HEK293T (cell line): ENCODE measurements around the gene OTUD7B.

Experiments used
- CTCF ChIA-PET: fragments of 350-600 bp; formaldehyde crosslinking; extraction: SDS; loops from one replicate; lab custom pipeline; 2021; ENCODE audit warnings: antibody characterized with exemption, inconsistent platforms; lab: Yijun Ruan, JAX
- POLR2A ChIA-PET: fragments of 350-600 bp; formaldehyde crosslinking; extraction: SDS; loops from one replicate; lab custom pipeline; 2020; ENCODE audit warnings: antibody characterized with exemption, inconsistent platforms; lab: Yijun Ruan, JAX
- DNase-seq: peaks from one replicate; pipeline ENCODE4 v3.0.0; 2012; ENCODE audit warnings: mixed read lengths; ENCODE audit errors: extremely low spot score
- ARNT ChIP-seq: fragments of 450-650 bp; IDR thresholded peaks from 2 replicates; pipeline ENCODE4 v1.6.1; 2017; ENCODE audit warnings: mild to moderate bottlenecking
- BHLHE40 ChIP-seq: fragments of 450-650 bp; IDR thresholded peaks from 2 replicates; pipeline ENCODE4 v1.6.1; 2016; ENCODE audit warnings: mild to moderate bottlenecking, moderate library complexity, borderline replicate concordance
- CTBP1 ChIP-seq: fragments of 450-650 bp; IDR thresholded peaks from 2 replicates; pipeline ENCODE4 v1.6.1; 2016; ENCODE audit warnings: borderline replicate concordance
- ELF4 ChIP-seq: fragments of 450-650 bp; IDR thresholded peaks from 2 replicates; pipeline ENCODE4 v1.6.1; 2017; ENCODE audit warnings: antibody characterized with exemption
- FOXA1 ChIP-seq: fragments of 450-650 bp; IDR thresholded peaks from 2 replicates; pipeline ENCODE4 v1.6.1; 2016; ENCODE audit warnings: mild to moderate bottlenecking
- FOXK2 ChIP-seq: fragments of 450-650 bp; IDR thresholded peaks from 2 replicates; pipeline ENCODE4 v1.6.1; 2016; ENCODE audit warnings: mild to moderate bottlenecking
- FOXM1 ChIP-seq: fragments of 450-650 bp; IDR thresholded peaks from 2 replicates; pipeline ENCODE4 v1.6.1; 2017; ENCODE audit warnings: mild to moderate bottlenecking, borderline replicate concordance
- HDGF ChIP-seq: fragments of 450-650 bp; IDR thresholded peaks from 2 replicates; pipeline ENCODE4 v1.6.1; 2017; ENCODE audit warnings: antibody characterized with exemption, borderline replicate concordance
- L3MBTL2 ChIP-seq: fragments of 450-650 bp; conservative IDR thresholded peaks from 2 replicates; pipeline ENCODE4 v1.6.1; 2016; ENCODE audit warnings: mild to moderate bottlenecking
- LEF1 ChIP-seq: fragments of 450-650 bp; IDR thresholded peaks from 2 replicates; pipeline ENCODE4 v1.6.1; 2017; ENCODE audit warnings: mild to moderate bottlenecking, borderline replicate concordance
- NFRKB ChIP-seq: fragments of 450-650 bp; IDR thresholded peaks from 2 replicates; pipeline ENCODE4 v1.6.1; 2016; ENCODE audit warnings: mild to moderate bottlenecking, moderate library complexity
- SP1 ChIP-seq: fragments of 450-650 bp; IDR thresholded peaks from 2 replicates; pipeline ENCODE4 v1.6.1; 2017
- SUZ12 ChIP-seq: fragments of 450-650 bp; IDR thresholded peaks from 2 replicates; pipeline ENCODE4 v1.6.1; 2016; ENCODE audit warnings: mild to moderate bottlenecking
- TARDBP ChIP-seq: fragments of 450-650 bp; IDR thresholded peaks from 2 replicates; pipeline ENCODE4 v1.6.1; 2016
- ZNF384 ChIP-seq: fragments of 450-650 bp; IDR thresholded peaks from 2 replicates; pipeline ENCODE4 v1.6.1; 2016
- TF ChIP-seq, protein P1 (sequence below): fragments of 450-650 bp; IDR thresholded peaks from 2 replicates; pipeline ENCODE4 v1.6.1; 2016

Gene OTUD7B

DNA sequence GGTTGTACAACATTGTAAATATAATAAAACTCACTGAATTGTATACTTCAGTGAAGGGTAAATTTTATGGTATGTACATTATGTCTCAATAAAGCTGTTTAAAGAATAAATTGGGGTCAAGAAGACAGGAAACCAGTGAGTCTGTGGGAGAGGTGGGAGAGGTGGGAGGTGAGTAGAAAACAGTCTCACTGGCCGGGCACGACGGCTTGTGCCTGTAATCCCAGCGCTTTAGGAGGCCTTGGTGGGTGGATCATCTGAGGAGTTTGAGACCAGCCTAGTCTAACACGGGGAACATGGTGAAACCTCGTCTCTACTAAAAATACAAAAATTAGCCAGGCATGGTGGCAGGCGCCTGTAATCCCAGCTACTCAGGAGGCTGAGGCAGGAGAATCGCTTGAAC lies 78.1 kb downstream of the OTUD7B start:
- TF ChIP-seq SUZ12, result no peak
- TF ChIP-seq FOXK2, result no peak
- no peak for TF ChIP-seq ARNT
- TF ChIP-seq TARDBP, result no peak
- TF ChIP-seq FOXM1, result no peak
- no peak for TF ChIP-seq FOXA1
- no peak for TF ChIP-seq LEF1
- TF ChIP-seq HDGF, result no peak
- no peak for TF ChIP-seq CTBP1
- TF ChIP-seq BHLHE40, result no peak
- TF ChIP-seq NFRKB, result no peak
- TF ChIP-seq SP1, result no peak
- no peak for TF ChIP-seq ZNF384
- TF ChIP-seq L3MBTL2, result no peak
- TF ChIP-seq, protein P1, sequence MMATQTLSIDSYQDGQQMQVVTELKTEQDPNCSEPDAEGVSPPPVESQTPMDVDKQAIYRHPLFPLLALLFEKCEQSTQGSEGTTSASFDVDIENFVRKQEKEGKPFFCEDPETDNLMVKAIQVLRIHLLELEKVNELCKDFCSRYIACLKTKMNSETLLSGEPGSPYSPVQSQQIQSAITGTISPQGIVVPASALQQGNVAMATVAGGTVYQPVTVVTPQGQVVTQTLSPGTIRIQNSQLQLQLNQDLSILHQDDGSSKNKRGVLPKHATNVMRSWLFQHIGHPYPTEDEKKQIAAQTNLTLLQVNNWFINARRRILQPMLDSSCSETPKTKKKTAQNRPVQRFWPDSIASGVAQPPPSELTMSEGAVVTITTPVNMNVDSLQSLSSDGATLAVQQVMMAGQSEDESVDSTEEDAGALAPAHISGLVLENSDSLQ, result no peak
- no peak for TF ChIP-seq ELF4
- CTCF ChIA-PET, result no interaction called here
- POLR2A ChIA-PET, result interaction anchor here (0.5 to 11.1 kb wide), 2 partner anchors 45 to 233 kb away, joined by 3 to 133 read pairs; a partner anchor contains a TSS
- DNase-seq, result no peak

- ChIA-PET POLR2A (interaction anchor here (1.0 to 11.1 kb wide), 2 partner anchors 44 to 78 kb away, joined by 3 to 133 read pairs; a partner anchor contains a TSS), CTCF (no interaction called here)
- TF ChIP-seq FOXA1, result no peak
- TF ChIP-seq LEF1, result no peak
- no peak for TF ChIP-seq SUZ12
- TF ChIP-seq TARDBP, result no peak
- TF ChIP-seq ZNF384, result no peak
- TF ChIP-seq NFRKB, result no peak
- TF ChIP-seq HDGF, result no peak
- no peak for TF ChIP-seq L3MBTL2
- TF ChIP-seq ELF4, result no peak
- TF ChIP-seq BHLHE40, result no peak
- TF ChIP-seq FOXM1, result no peak
- no peak for TF ChIP-seq CTBP1
- no peak for TF ChIP-seq SP1
- TF ChIP-seq ARNT, result no peak
- TF ChIP-seq, protein P1, result no peak
- TF ChIP-seq FOXK2, result no peak
- DNase-seq, result no peak
Measured at GRCh38 chr1:149931212-149931790, 79.2 kb downstream of the OTUD7B start.

- TF ChIP-seq TARDBP (no peak), SP1 (no peak), LEF1 (no peak), CTBP1 (no peak), HDGF (no peak), FOXA1 (no peak), BHLHE40 (no peak), L3MBTL2 (no peak), NFRKB (no peak), SUZ12 (no peak), FOXM1 (no peak), ARNT (no peak), ELF4 (no peak)
- TF ChIP-seq, protein P1, result no peak
- ChIA-PET CTCF (no interaction called here), POLR2A (interaction anchor here (1.0 to 2.9 kb wide), 4 partner anchors 10 to 43 kb away, joined by 4 to 45 read pairs (median 18); a partner anchor contains a TSS)
- DNase-seq, result no peak
Measured at GRCh38 chr1:149929856-149930255, 80.7 kb downstream of the OTUD7B start.

- no peak for DNase-seq
- ChIA-PET POLR2A (interaction anchor here (0.8 to 2.9 kb wide), 16 partner anchors 8 to 249 kb away, joined by 3 to 45 read pairs (median 4); partner anchors contain the start of genes MTMR11 and VPS45), CTCF (no interaction called here)
- TF ChIP-seq BHLHE40, result no peak
- TF ChIP-seq, protein P1, result no peak
- no peak for TF ChIP-seq FOXK2
- TF ChIP-seq ZNF384, result no peak
Measured at GRCh38 chr1:149928401-149928724, 82.2 kb downstream of the OTUD7B start.

DNA sequence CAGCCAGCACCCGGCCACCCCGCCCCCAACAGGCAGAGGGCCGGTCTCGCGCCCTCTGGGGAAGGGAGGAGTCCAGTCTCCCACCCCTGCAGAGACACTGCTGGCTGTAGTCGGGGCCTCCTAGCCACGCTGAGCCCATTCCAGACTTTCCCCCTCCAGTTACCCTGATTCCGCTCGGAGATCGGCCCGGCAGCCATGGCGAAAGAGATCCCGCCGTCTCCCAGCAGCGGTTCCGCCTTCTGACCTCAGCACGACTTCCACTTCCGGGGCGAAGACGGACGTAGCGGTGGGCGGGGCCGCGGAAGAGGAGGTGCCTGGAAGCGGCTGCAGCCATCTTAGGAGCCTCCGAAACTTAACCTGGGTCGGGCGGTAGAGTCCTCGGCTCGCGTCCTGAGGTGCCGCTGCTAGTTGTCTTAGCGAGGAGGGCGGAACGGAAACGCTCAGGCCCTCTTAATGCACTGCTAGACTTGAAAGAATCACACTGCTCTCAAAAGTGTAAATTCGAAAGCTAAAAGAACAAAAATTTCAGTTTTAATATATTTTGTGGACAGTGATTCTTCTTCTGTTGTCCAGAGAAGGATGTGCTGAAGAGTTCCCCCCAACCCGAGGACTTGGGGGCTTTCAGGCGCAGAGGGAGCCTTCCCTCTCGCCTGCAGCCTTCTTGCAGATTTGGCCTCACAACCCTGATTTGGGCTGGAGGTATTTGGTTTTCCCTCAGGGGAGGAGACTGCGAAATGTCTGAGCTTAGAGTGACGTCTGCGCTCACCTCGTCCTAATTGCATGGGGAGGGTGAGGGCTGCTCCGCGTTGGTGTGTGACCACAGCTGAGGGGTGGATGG lies 82.7 kb downstream of the OTUD7B start, which contains the start of gene SF3B4:
Gene SF3B4 (minus strand): TSS at position 241 of the 838 bp plus-strand sequence. CDS start 44 bp downstream, at position 197.
- TF ChIP-seq, protein P1, result peak; percentile 64
- peak; percentile 90 for TF ChIP-seq ELF4
- peak; percentile 69 for TF ChIP-seq NFRKB
- TF ChIP-seq HDGF, result no peak
- POLR2A ChIA-PET, result interaction anchor here (0.8 to 2.9 kb wide), 16 partner anchors 9 to 250 kb away, joined by 3 to 45 read pairs (median 4); partner anchors contain the start of genes MTMR11 and VPS45
- peak; percentile 95 for DNase-seq
- CTCF ChIA-PET, result no interaction called here
